Brain pericyte (primary cell): Measurements from ENCODE around the gene MVD.
"Not testable (repeated sequence)": the region's sequence is repeated elsewhere in the genome, so short reads cannot be mapped to it uniquely, and the experiment has no call there.

Experiments used
- DNase-seq: peaks from one replicate; pipeline ENCODE4 v3.0.0-alpha.2; 2012; ENCODE audit warnings: low read depth, low spot score

The MVD gene

DNA sequence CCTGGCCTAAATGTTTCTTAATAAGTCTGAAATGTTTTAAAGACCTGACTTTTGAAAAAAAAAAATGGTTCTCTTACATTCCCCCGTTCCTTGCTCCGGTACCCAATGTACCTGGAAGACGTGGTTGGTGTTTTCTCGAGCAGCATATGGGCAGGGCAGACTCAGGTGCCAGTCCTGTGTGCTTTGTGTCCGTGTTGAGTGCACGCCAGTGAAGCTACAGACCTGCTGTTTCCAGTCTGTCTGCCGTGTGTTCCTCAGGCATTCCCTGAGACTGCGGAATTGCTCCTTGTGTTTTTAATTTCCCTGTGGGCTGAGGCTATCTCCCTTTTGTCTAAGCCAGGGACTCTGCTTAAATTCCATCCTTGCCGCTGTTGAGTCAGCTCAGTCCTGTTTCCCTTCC is 36.2 kb downstream of the MVD start:
- no peak for DNase-seq

- no peak for DNase-seq
Observed at GRCh38 chr16:88624977-88625576, 37.8 kb downstream of the MVD start.

GRCh38 chr16:88624481-88624880 is 38.4 kb downstream of the MVD start:
- DNase-seq: no peak

GRCh38 chr16:88623858-88624257 is 39.0 kb downstream of the MVD start:
- no peak for DNase-seq

GRCh38 chr16:88622866-88623265 is 40.0 kb downstream of the MVD start:
- DNase-seq: no peak

DNA sequence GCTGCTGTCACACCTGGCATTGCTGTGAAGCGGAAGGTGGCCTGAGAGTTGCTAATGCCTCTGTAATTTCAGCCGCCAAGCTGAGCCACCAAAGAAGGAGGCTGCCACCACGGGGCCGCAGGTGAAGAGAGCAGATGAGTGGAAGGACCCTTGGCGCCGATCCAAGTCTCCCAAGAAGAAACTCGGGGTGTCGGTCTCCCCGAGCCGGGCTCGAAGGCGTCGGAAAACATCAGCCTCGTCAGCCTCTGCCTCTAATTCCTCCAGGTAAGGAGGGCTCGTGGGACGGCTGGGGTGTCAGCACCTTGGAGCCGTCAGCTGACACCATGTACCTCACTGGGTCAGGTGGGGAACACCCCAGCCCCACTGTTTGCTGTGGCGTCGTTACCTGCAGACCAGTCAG is 40.8 kb downstream of the MVD start:
- no peak for DNase-seq

- DNase-seq: no peak
Observed at GRCh38 chr16:88619859-88620815, 42.8 kb downstream of the MVD start.

- DNase-seq: no peak
Observed at GRCh38 chr16:88618956-88619667, 43.8 kb downstream of the MVD start.

DNA sequence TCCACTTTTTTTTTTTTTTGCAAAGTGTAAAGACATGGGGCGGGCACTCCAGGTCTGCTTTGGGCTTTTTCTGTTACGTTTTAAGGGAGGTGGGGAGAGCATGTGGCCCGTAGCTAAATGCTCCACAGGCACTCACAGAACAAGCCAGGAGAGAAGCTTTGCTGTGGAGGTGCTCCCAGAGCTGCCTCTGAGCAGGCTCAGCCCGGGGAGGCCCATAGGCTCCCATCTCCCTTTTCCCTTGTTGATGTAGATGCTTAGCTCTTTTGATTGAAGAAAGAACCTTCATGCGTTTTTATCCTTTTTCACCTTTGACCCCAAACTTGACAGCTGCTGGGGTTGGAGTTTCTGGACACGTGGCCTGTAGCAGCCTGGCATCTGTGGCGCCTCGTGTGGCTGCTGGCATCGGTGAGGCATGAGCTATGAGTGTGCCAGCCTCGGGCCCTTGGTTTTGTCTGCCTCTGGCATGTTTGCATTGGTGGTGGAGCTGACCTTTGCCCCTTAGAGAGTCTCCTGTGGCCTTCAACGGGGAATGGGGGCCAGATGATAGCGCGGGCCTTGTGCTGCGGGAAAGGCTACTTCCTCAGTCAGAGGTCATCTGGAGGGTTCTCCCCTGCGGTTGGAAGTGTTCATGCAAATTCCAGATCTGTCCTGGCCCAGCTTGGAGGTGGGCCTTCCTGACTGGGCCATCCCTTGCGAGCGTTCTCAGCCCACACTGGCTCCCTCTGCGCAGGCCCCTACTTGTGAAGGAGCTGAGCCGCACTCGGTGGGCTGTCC is 44.5 kb downstream of the MVD start:
- DNase-seq: no peak

GRCh38 chr16:88617268-88618031 is 45.4 kb downstream of the MVD start:
- DNase-seq: no peak

DNA sequence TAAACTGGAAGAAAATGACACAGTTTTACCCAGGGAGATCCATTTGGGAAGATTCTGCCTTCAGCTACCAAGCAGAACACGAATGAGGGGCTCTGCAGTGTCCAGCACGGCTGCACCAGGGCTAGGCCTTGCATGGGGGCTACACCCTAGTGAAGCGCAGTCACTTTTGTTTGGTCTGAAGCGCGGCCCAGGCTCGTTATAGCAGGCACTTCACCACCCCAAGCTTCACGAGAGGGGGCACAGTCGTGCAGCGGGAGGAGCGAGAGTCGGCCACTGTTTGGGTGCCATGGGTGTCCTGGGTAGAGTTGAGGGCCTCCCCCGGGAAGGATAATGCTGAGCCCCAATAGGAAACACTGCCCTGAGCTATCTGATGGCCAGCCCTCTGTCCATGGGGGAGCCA is 46.2 kb downstream of the MVD start:
- no peak for DNase-seq

- no peak for DNase-seq
Observed at GRCh38 chr16:88616320-88616719, 46.6 kb downstream of the MVD start.

- no peak for DNase-seq
Observed at GRCh38 chr16:88614818-88615580, 47.9 kb downstream of the MVD start.

GRCh38 chr16:88613911-88614817 is 48.7 kb downstream of the MVD start:
- DNase-seq: no peak

- no peak for DNase-seq
Observed at GRCh38 chr16:88613293-88613692, 49.6 kb downstream of the MVD start.

DNA sequence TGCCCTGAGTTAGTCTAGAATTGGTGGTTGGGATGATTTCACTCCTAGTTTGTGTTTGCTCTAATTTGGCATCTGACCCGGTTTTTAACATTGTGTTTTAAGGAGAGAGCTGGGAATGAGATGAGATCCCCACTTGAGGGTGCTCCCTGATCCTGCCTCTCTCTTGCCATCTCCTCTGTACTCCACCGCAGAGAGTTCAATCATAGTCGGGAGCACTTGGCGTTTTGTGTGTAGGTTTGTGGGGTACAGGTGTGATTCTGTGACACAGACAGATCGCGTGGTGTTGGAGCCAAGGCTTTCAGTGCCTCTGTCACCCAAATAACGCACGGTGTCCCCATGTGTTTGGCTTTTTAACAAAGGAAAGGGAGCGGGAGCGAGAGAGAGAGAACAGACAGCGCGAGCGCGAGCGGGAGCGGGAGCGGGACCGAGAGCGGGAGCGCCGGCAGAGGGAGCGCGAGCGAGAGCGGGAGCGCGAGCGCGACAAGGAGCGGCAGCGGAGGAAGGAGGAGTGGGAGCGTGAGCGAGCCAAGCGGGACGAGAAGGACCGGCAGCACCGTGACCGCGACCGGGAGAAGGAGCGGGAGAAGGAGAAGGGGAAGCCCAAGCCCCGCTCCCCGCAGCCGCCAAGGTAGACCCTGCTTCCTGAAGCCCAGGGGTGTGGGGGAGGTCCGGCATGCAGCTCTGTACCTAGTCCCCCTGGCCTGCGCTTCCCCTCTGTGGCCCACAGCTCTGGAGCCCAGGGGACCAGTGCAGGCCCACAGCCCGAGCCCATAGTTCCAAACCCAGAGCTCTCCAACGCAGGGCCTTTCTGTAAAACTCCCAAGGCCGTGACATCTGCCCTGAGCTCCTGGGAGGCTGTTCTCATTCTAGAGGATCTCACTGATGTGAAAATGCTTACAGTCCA is 51.7 kb downstream of the MVD start:
- DNase-seq: no peak

DNA sequence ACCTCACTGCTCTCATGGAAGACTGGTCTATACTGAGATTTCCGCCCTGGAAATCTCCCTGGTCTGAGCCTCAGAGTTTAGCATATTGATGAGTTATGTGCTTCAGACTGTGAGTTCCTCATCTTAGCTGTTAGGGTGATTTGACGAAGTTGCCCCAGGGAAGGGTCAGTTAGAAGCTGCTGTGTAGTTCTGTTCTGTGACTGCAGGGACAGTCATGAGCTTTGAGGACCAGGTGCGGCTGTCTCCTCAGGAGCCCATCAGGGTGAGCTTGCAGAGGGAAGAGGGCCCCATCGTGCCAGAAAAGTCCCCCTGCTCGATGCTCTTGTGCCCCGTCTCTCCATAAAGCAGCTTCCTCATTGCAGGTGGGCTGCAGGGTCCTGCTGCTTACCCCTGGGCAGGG is 52.8 kb downstream of the MVD start:
- DNase-seq: no peak

DNA sequence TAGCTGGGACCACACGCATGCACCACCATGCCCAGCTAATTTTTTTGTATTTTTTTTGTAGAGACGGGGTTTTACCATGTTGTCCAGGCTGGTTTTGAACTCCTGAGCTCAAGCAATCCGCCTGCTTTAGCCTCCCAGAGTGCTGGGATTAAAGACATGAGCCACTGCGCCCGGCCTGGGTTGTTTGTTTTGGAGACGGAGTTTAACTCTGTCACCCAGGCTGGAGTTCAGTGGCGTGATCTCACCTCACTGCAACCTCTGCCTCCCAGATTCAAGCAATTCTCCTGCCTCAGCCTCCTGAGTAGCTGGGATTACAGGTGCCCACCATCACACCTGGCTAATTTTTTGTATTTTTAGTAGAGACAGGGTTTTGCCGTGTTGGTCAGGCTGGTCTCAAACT is 53.5 kb downstream of the MVD start:
- not testable (repeated sequence) for DNase-seq
